ENCODE measurements around the gene STXBP5L. TPM values are rescaled to one million over a fixed set of nuclear protein-coding genes. Genes with fewer than 3 reads are reported as not detected.

Gene STXBP5L
- total RNA-seq, 1 experiment from 2014 or later: not detected

DNA sequence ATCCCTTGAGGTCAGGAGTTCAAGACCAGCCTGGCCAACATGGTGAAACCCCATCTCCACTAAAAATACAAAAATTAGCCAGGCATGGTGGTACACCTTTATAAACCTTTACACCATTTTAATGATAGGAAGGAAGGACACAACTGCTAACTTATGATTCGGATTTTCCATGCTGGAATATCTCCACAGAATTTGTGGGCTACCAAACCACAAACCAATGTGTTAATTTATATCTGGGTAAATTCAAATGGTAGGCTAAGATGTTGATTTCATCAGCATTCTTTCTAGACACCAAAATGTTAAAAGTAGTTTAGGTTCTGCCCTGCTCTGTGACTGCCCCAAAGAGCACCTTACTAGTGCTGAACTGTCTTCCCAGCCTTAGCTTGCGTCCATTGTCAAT is 565.0 kb downstream of the STXBP5L start:
- DNase-seq (ENCODE audit: low read depth): no peak
- in situ Hi-C loops (cut with HindIII; ENCODE audit: low pct_unique_long_range_greater_than_20kb, low sequenced_read_pairs): no loop called here

Other genes starting within 250 kb of the STXBP5L start
- 73.3 and 81.7 TPM in 2 replicates for gene HGD, start 226.0 kb upstream of the STXBP5L start, total RNA-seq (2014; rRNA removed; shearing (Covaris generic); ENCODE audit: low replicate concordance)
- gene RABL3, start 165.7 kb upstream of the STXBP5L start, total RNA-seq (2014; rRNA removed; shearing (Covaris generic); ENCODE audit: low replicate concordance): 3.8 and 8.1 TPM in 2 replicates
- gene GTF2E1, start 165.5 kb upstream of the STXBP5L start, total RNA-seq (2014; rRNA removed; shearing (Covaris generic); ENCODE audit: low replicate concordance): 14.5 and 33.2 TPM in 2 replicates